ENCODE data around the gene CCDC7. TPM values are rescaled to one million over a fixed set of nuclear protein-coding genes. Genes with fewer than 3 reads are reported as not detected.
"Not testable (repeated sequence)": the region's sequence is repeated elsewhere in the genome, so short reads cannot be mapped to it uniquely, and the experiment has no call there.

Gene CCDC7
- total RNA-seq, 1 donor from 2014 or later, result 6.7 TPM

- Mint-ChIP-seq H3K36me3 (ENCODE audit: unreplicated experiment) (peaks cover 52% of the 10 kb centered on the region), H3K9me3 (ENCODE audit: unreplicated experiment) (peaks cover 21% of the 10 kb centered on the region), H3K27me3 (ENCODE audit: unreplicated experiment) (no peaks in the 10 kb centered on the region), H3K27ac (ENCODE audit: unreplicated experiment) (no peak overlapping the region), H3K4me1 (ENCODE audit: low read depth, unreplicated experiment) (no peaks in the 10 kb centered on the region), H3K4me3 (ENCODE audit: unreplicated experiment) (no peak overlapping the region)
- TF ChIP-seq, protein P1, sequence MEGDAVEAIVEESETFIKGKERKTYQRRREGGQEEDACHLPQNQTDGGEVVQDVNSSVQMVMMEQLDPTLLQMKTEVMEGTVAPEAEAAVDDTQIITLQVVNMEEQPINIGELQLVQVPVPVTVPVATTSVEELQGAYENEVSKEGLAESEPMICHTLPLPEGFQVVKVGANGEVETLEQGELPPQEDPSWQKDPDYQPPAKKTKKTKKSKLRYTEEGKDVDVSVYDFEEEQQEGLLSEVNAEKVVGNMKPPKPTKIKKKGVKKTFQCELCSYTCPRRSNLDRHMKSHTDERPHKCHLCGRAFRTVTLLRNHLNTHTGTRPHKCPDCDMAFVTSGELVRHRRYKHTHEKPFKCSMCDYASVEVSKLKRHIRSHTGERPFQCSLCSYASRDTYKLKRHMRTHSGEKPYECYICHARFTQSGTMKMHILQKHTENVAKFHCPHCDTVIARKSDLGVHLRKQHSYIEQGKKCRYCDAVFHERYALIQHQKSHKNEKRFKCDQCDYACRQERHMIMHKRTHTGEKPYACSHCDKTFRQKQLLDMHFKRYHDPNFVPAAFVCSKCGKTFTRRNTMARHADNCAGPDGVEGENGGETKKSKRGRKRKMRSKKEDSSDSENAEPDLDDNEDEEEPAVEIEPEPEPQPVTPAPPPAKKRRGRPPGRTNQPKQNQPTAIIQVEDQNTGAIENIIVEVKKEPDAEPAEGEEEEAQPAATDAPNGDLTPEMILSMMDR (IDR thresholded peaks at IDR 0.05; ENCODE audit: partially characterized antibody, unreplicated experiment), result no peak
- no peak for DNase-seq
These were observed 56.0 kb downstream of the CCDC7 start for GRCh38 chr10:32501906-32502305.

DNA sequence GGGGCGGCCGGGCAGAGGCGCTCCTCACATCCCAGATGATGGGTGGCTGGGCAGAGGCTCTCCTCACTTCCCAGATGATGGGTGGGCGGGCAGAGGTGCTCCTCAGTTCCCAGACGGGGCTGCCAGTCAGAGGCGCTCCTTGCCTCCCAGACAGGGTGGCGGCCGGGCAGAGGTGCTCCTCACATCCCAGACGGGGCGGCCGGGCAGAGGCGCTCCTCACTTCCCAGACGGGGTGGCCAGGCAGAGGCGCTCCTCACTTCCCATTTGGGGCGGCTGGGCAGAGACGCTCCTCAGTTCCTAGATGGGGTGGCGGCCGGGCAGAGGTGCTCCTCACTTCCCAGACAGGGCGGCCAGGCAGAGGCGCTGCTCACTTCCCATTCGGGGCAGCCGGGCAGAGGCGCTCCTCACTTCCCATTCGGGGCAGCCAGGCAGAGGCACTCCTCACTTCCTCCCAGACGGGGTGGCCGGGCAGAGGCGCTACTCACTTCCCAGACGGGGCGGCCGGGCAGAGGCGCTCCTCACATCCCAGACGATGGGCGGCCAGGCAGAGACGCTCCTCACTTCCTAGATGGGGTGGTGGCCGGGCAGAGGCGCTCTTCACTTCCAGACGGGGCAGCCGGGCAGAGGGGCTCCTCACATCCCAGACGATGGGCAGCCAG lies 60.0 kb downstream of the CCDC7 start:
- H3K4me1 Mint-ChIP-seq (ENCODE audit: low read depth, unreplicated experiment); DNase-seq; H3K4me3 Mint-ChIP-seq (ENCODE audit: unreplicated experiment); H3K27me3 Mint-ChIP-seq (ENCODE audit: unreplicated experiment); H3K27ac Mint-ChIP-seq (ENCODE audit: unreplicated experiment): not testable (repeated sequence)
- Mint-ChIP-seq H3K36me3 (ENCODE audit: unreplicated experiment) (peaks cover 34% of the 10 kb centered on the region), H3K9me3 (ENCODE audit: unreplicated experiment) (peaks cover 18% of the 10 kb centered on the region)

GRCh38 chr10:32511599-32511998 lies 65.7 kb downstream of the CCDC7 start:
- TF ChIP-seq, protein P1 (IDR thresholded peaks at IDR 0.05; ENCODE audit: partially characterized antibody, unreplicated experiment), result no peak
- H3K9me3 Mint-ChIP-seq (ENCODE audit: unreplicated experiment), result peaks cover 3% of the 10 kb centered on the region
- DNase-seq, result no peak
- H3K27me3 Mint-ChIP-seq (ENCODE audit: unreplicated experiment), result no peaks in the 10 kb centered on the region
- no peaks in the 10 kb centered on the region for H3K36me3 Mint-ChIP-seq (ENCODE audit: unreplicated experiment)
- no peak overlapping the region for H3K27ac Mint-ChIP-seq (ENCODE audit: unreplicated experiment)
- no peaks in the 10 kb centered on the region for H3K4me1 Mint-ChIP-seq (ENCODE audit: low read depth, unreplicated experiment)
- no peak overlapping the region for H3K4me3 Mint-ChIP-seq (ENCODE audit: unreplicated experiment)

- Mint-ChIP-seq H3K4me3 (ENCODE audit: unreplicated experiment) (no peak overlapping the region), H3K4me1 (ENCODE audit: low read depth, unreplicated experiment) (no peaks in the 10 kb centered on the region), H3K27ac (ENCODE audit: unreplicated experiment) (no peak overlapping the region), H3K9me3 (ENCODE audit: unreplicated experiment) (peaks cover 6% of the 10 kb centered on the region), H3K27me3 (ENCODE audit: unreplicated experiment) (no peaks in the 10 kb centered on the region), H3K36me3 (ENCODE audit: unreplicated experiment) (peaks cover 11% of the 10 kb centered on the region)
- no peak for DNase-seq
- TF ChIP-seq, protein P1 (IDR thresholded peaks at IDR 0.05; ENCODE audit: partially characterized antibody, unreplicated experiment), result no peak
These were observed 70.9 kb downstream of the CCDC7 start for GRCh38 chr10:32516567-32517495.

DNA sequence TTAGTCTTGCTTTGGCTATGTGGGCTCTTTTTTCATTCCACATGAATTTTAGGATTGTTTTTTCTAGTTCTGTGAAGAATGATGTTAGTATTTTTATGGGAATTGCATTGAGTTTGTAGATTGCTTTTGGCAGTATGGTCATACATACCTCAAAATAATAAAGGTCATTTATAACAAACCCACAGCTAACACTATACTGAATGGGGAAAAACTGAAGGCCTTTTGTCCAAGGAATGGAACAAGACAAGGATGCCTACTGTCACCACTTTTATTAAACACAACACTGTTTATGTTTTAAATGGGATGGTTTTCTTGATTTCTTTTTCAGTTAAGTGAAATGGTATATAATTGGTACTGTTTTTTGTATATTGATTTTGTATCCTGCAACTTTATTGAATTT lies 84.3 kb downstream of the CCDC7 start:
- Mint-ChIP-seq H3K27ac (ENCODE audit: unreplicated experiment) (no peak overlapping the region), H3K4me1 (ENCODE audit: low read depth, unreplicated experiment) (no peaks in the 10 kb centered on the region), H3K36me3 (ENCODE audit: unreplicated experiment) (peaks cover 6% of the 10 kb centered on the region)

More for the DNA sequence above, 84.3 kb downstream of the CCDC7 start:
- TF ChIP-seq, protein P1 (IDR thresholded peaks at IDR 0.05; ENCODE audit: partially characterized antibody, unreplicated experiment), result no peak
- no peak overlapping the region for H3K4me3 Mint-ChIP-seq (ENCODE audit: unreplicated experiment)
- no peaks in the 10 kb centered on the region for H3K27me3 Mint-ChIP-seq (ENCODE audit: unreplicated experiment)
- H3K9me3 Mint-ChIP-seq (ENCODE audit: unreplicated experiment), result peaks cover 3% of the 10 kb centered on the region
- DNase-seq, result no peak

All from glutamatergic neuron (in vitro differentiated cells).